Fibroblast of the aortic adventitia (primary cell): ENCODE results near the gene ATP10A. TPM values are rescaled to one million over a fixed set of nuclear protein-coding genes. Genes with fewer than 3 reads are reported as not detected.
"Not testable (repeated sequence)": the region's sequence is repeated elsewhere in the genome, so short reads cannot be mapped to it uniquely, and the experiment has no call there.

Experiments
- DNase-seq: peaks from one replicate; pipeline ENCODE4 v3.0.0-alpha.2; 2010; ENCODE audit warnings: low read depth
- H3K4me3 ChIP-seq: 2 replicates; pipeline ENCODE4 v1.5.1; 2011; ENCODE audit warnings: low read depth, mild to moderate bottlenecking, control low read depth, low read length, moderate library complexity
- CTCF ChIP-seq: IDR thresholded peaks from 2 replicates; pipeline ENCODE4 v1.5.1; 2011; ENCODE audit warnings: mild to moderate bottlenecking, low read length, control low read depth, inconsistent platforms; ENCODE audit not compliant: insufficient read depth
- total RNA-seq: library from RNA; depleted of rRNA; stranded (reverse); fragments of >200 nt; gene quantifications from 2 replicates; pipeline ENCODE4 v1.2.3, GENCODE V29; 2012; ENCODE audit warnings: low replicate concordance

Gene ATP10A
- total RNA-seq, 1 donor, result 4.4 TPM

- TF ChIP-seq CTCF, result no peak
- H3K4me3 ChIP-seq, result no peak overlapping the region
- no peak for DNase-seq
Observed at GRCh38 chr15:25643120-25643519, 220.0 kb downstream of the ATP10A start.

- DNase-seq, result no peak
- no peak overlapping the region for H3K4me3 ChIP-seq
- TF ChIP-seq CTCF, result no peak
Observed at GRCh38 chr15:25641762-25642161, 221.4 kb downstream of the ATP10A start.

DNA sequence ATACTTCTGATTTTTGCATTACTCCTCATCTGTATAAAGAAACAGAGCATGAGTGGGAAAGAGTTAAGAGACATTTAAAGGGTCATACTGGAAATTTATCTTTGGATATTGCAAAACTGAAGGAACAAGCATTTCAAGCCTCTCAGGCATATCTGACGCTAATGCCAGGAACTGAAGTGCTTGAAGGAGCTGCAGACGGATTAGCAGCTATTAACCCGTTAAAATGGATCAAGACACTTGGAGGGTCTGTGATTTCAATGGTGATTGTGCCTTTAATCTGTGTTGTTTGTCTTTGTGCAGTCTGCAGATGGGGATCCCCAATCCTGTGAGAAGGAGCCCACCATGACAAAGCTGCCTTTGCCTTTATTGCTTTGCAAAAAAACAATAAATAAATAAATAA, 221.8 kb downstream of the ATP10A start:
- H3K4me3 ChIP-seq, result no peak overlapping the region
- DNase-seq, result no peak
- no peak for TF ChIP-seq CTCF

GRCh38 chr15:25640959-25641358, 222.2 kb downstream of the ATP10A start:
- not testable (repeated sequence) for H3K4me3 ChIP-seq, DNase-seq

DNA sequence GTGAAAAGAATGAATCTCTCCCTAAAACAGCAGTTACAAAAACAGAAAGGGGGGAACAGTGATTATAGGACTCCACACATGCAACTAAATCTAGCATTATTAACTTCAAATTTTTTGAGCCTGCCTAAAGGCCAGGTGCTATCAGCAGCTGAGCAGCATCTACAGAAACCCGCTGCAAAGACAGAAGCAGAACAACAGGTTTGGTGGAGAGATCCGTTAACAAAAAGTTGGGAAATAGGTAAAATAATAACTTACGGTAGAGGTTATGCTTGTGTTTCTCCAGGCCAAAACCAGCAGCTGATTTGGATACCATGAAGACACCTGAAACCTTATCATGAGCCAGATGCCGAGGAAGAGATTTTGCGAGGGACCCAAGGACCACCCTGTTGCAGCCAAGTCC, 222.7 kb downstream of the ATP10A start:
- no peak for DNase-seq
- TF ChIP-seq CTCF, result no peak
- no peak overlapping the region for H3K4me3 ChIP-seq

GRCh38 chr15:25636486-25636885, 226.6 kb downstream of the ATP10A start:
- DNase-seq, H3K4me3 ChIP-seq: not testable (repeated sequence)

- TF ChIP-seq CTCF, result no peak
- H3K4me3 ChIP-seq, result no peak overlapping the region
- no peak for DNase-seq
Observed at GRCh38 chr15:25635191-25635590, 227.9 kb downstream of the ATP10A start.

DNA sequence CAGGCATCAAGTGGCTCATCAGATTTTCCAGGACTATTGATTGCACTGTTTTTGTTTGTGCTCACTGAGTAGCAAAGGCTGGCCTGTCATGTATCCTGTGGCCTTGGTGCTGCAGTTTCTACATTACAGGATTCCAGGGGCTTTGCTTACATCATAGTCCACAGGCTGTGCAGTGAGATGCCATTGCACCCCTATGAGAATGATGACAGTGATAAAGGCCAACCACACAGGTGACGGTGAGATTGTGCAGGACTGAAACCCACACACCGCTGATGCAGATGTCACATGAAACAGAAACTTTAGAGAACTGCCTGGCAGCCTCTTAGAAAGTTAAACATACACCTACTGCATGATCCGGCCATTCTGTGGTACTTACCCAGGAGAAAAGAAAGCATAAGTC, 229.3 kb downstream of the ATP10A start:
- H3K4me3 ChIP-seq, result no peak overlapping the region
- DNase-seq, result no peak
- TF ChIP-seq CTCF, result no peak
